Urinary bladder (tissue), 4 donors: ENCODE results near the gene ZPBP2. TPM values are rescaled to one million over a fixed set of nuclear protein-coding genes. Genes with fewer than 3 reads are reported as not detected.

Experiments
- DNase-seq: peaks from one replicate; pipeline ENCODE4 v3.0.0-alpha.2; 2015; ENCODE audit errors: extremely low spot score
- H3K27ac ChIP-seq: one replicate; pipeline ENCODE4 v1.5.1; 2013; ENCODE audit warnings: low read depth, mild to moderate bottlenecking, moderate library complexity
- H3K36me3 ChIP-seq: one replicate; pipeline ENCODE4 v1.6.1; 2013; ENCODE audit warnings: mild to moderate bottlenecking, moderate library complexity; ENCODE audit not compliant: insufficient read depth
- H3K4me1 ChIP-seq: one replicate; pipeline ENCODE4 v1.6.1; 2013; ENCODE audit warnings: mild to moderate bottlenecking, moderate library complexity; ENCODE audit not compliant: insufficient read depth
- H3K4me3 ChIP-seq: one replicate; pipeline ENCODE4 v1.5.1; 2013; ENCODE audit warnings: low read depth, low read length
- WGBS: extraction: QIAGEN DNeasy Blood & Tissue Kit; methylation state at CpG from one replicate; pipeline ENCODE4 v1.1.7; 2013; 5-methylcytosine and 5-hydroxymethylcytosine counted together
- polyA plus RNA-seq: library from polyadenylated mRNA; stranded (reverse); fragments of 200-250 nt; gene quantifications from one replicate; pipeline ENCODE4 v1.2.3, GENCODE V29; 2013
- total RNA-seq: library from RNA; depleted of rRNA; stranded (reverse); fragments of >200 nt; gene quantifications from one replicate; pipeline ENCODE4 v1.2.3, GENCODE V29; 2014
- donor health status: healthy with polysubstance abuse.
- donor health status: healthy.

Gene ZPBP2
- total and polyA plus RNA-seq, 2 donors: 0.06 TPM; not detected in 1

- WGBS: 93% methylated on average over 4 of the region's 4 CpGs
- H3K4me3 ChIP-seq: no peak overlapping the region
These were observed 35.3 kb downstream of the ZPBP2 start for GRCh38 chr17:39903158-39903884.

GRCh38 chr17:39904990-39905288, 36.9 kb downstream of the ZPBP2 start:
- Histone ChIP-seq H3K27ac (no peak overlapping the region), H3K4me3 (no peak overlapping the region), H3K36me3 (no peaks in the 10 kb centered on the region), H3K4me1 (no peaks in the 10 kb centered on the region)
- DNase-seq: no peak
- 76% methylated on average over 3 of the region's 3 CpGs for WGBS

More at GRCh38 chr17:39903158-39903884, 35.3 kb downstream of the ZPBP2 start:
- DNase-seq: no peak
- H3K36me3 ChIP-seq: no peaks in the 10 kb centered on the region
- H3K4me1 ChIP-seq: no peaks in the 10 kb centered on the region
- H3K27ac ChIP-seq: no peak overlapping the region

GRCh38 chr17:39908789-39909352, 40.9 kb downstream of the ZPBP2 start:
- no peaks in the 10 kb centered on the region for H3K4me1 ChIP-seq
- H3K36me3 ChIP-seq: no peaks in the 10 kb centered on the region
- H3K4me3 ChIP-seq: no peak overlapping the region
- H3K27ac ChIP-seq: no peak overlapping the region
- WGBS: 92% methylated on average over 6 of the region's 6 CpGs
- DNase-seq: no peak

GRCh38 chr17:39913989-39914388, 46.0 kb downstream of the ZPBP2 start:
- H3K4me1 ChIP-seq: no peaks in the 10 kb centered on the region
- DNase-seq: no peak
- 87% methylated on average over 3 of the region's 3 CpGs for WGBS
- H3K36me3 ChIP-seq: no peaks in the 10 kb centered on the region
- H3K4me3 ChIP-seq: no peak overlapping the region
- no peak overlapping the region for H3K27ac ChIP-seq

GRCh38 chr17:39915559-39915958, 47.6 kb downstream of the ZPBP2 start:
- no peak for DNase-seq
- Histone ChIP-seq H3K36me3 (no peaks in the 10 kb centered on the region), H3K27ac (no peak overlapping the region), H3K4me1 (no peaks in the 10 kb centered on the region), H3K4me3 (no peak overlapping the region)
- 79% methylated on average over 4 of the region's 4 CpGs for WGBS

GRCh38 chr17:39916918-39917317, 48.9 kb downstream of the ZPBP2 start:
- Histone ChIP-seq H3K4me1 (no peaks in the 10 kb centered on the region), H3K27ac (no peak overlapping the region), H3K36me3 (peaks cover 4% of the 10 kb centered on the region), H3K4me3 (no peak overlapping the region)
- 84% methylated on average over 7 of the region's 7 CpGs for WGBS
- no peak for DNase-seq

- H3K4me3 ChIP-seq: no peak overlapping the region
- WGBS: 94% methylated on average over 9 of the region's 9 CpGs
- H3K27ac ChIP-seq: no peak overlapping the region
- DNase-seq: no peak
- no peaks in the 10 kb centered on the region for H3K4me1 ChIP-seq
- H3K36me3 ChIP-seq: peaks cover 8% of the 10 kb centered on the region
These were observed 51.2 kb downstream of the ZPBP2 start for GRCh38 chr17:39919087-39919683.

GRCh38 chr17:39920218-39921210, 52.5 kb downstream of the ZPBP2 start:
- Histone ChIP-seq H3K27ac (peak overlapping the region; percentile 18), H3K4me3 (no peak overlapping the region), H3K36me3 (peaks cover 8% of the 10 kb centered on the region), H3K4me1 (no peaks in the 10 kb centered on the region)
- WGBS: 76% methylated on average over 19 of the region's 19 CpGs
- no peak for DNase-seq

GRCh38 chr17:39921323-39921722, 53.3 kb downstream of the ZPBP2 start:
- Histone ChIP-seq H3K4me3 (no peak overlapping the region), H3K27ac (peak overlapping the region; percentile 18), H3K4me1 (no peaks in the 10 kb centered on the region), H3K36me3 (peaks cover 8% of the 10 kb centered on the region)
- WGBS: 68% methylated on average over 5 of the region's 5 CpGs
- DNase-seq: no peak

GRCh38 chr17:39922006-39922405, 54.0 kb downstream of the ZPBP2 start:
- Histone ChIP-seq H3K36me3 (peaks cover 8% of the 10 kb centered on the region), H3K4me3 (no peak overlapping the region), H3K4me1 (no peaks in the 10 kb centered on the region), H3K27ac (no peak overlapping the region)
- WGBS: 90% methylated on average over 6 of the region's 6 CpGs
- no peak for DNase-seq

GRCh38 chr17:39923230-39923629, 55.2 kb downstream of the ZPBP2 start:
- no peaks in the 10 kb centered on the region for H3K4me1 ChIP-seq
- H3K27ac ChIP-seq: no peak overlapping the region
- H3K4me3 ChIP-seq: no peak overlapping the region
- 89% methylated on average over 6 of the region's 6 CpGs for WGBS
- H3K36me3 ChIP-seq: peaks cover 8% of the 10 kb centered on the region
- DNase-seq: no peak

- H3K4me3 ChIP-seq: no peak overlapping the region
- no peak overlapping the region for H3K27ac ChIP-seq
- no peak for DNase-seq
- H3K36me3 ChIP-seq: peaks cover 8% of the 10 kb centered on the region
- peaks cover 4% of the 10 kb centered on the region for H3K4me1 ChIP-seq
- WGBS: 68% methylated on average over 17 of the region's 17 CpGs
These were observed 56.1 kb downstream of the ZPBP2 start for GRCh38 chr17:39923836-39924690.

- no peak overlapping the region for H3K27ac ChIP-seq
- DNase-seq: no peak
- H3K4me1 ChIP-seq: peaks cover 4% of the 10 kb centered on the region
These were observed 56.7 kb downstream of the ZPBP2 start for GRCh38 chr17:39924691-39925055.

More at GRCh38 chr17:39924691-39925055, 56.7 kb downstream of the ZPBP2 start:
- 69% methylated on average over 3 of the region's 3 CpGs for WGBS
- peaks cover 8% of the 10 kb centered on the region for H3K36me3 ChIP-seq
- no peak overlapping the region for H3K4me3 ChIP-seq
